ENCODE measurements around the gene RASGRP3.

The RASGRP3 gene

DNA sequence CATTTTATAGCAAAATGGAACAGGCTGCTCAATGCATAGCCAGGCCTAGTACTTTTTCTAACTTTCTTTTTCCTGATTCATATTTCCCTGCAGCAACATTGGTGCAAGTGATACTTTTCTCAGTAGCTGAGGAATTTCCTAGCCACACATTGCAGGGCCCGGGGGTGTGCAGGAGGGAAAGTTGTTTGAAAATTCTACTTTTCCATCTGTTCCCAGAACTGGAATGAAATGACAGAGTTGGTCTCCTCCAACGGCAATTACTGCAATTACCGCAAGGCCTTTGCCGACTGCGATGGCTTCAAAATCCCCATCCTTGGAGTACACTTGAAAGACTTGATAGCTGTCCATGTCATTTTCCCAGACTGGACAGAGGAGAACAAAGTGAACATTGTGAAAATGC lies 50.5 kb downstream of the RASGRP3 start:
- no peaks in the 10 kb centered on the region for H3K79me2 ChIP-seq (ENCODE audit: insufficient read depth, low read length)
- H3K4me1 ChIP-seq (ENCODE audit: insufficient read depth, low read length, severe bottlenecking) = peaks cover 50% of the 10 kb centered on the region
- H3K9me2 ChIP-seq (ENCODE audit: low read depth, low read length) = no peaks in the 10 kb centered on the region
- no peak overlapping the region for H3K4me3 ChIP-seq (ENCODE audit: low read depth, low read length, poor library complexity, severe bottlenecking)
- H3K4me2 ChIP-seq (ENCODE audit: low read length) = no peak overlapping the region
- TF ChIP-seq EZH2 (IDR thresholded peaks at IDR 0.05; ENCODE audit: borderline replicate concordance, low read length) = no peak
- TF ChIP-seq, protein P1, sequence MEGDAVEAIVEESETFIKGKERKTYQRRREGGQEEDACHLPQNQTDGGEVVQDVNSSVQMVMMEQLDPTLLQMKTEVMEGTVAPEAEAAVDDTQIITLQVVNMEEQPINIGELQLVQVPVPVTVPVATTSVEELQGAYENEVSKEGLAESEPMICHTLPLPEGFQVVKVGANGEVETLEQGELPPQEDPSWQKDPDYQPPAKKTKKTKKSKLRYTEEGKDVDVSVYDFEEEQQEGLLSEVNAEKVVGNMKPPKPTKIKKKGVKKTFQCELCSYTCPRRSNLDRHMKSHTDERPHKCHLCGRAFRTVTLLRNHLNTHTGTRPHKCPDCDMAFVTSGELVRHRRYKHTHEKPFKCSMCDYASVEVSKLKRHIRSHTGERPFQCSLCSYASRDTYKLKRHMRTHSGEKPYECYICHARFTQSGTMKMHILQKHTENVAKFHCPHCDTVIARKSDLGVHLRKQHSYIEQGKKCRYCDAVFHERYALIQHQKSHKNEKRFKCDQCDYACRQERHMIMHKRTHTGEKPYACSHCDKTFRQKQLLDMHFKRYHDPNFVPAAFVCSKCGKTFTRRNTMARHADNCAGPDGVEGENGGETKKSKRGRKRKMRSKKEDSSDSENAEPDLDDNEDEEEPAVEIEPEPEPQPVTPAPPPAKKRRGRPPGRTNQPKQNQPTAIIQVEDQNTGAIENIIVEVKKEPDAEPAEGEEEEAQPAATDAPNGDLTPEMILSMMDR (IDR thresholded peaks at IDR 0.05; ENCODE audit: low read length) = no peak
- H4K20me1 ChIP-seq (ENCODE audit: insufficient read depth, low read length) = no peaks in the 10 kb centered on the region
- no peaks in the 10 kb centered on the region for H3F3A ChIP-seq (ENCODE audit: insufficient read depth, low read length)
- no peaks in the 10 kb centered on the region for H3K27me3 ChIP-seq (ENCODE audit: insufficient read depth, low read length)
- H2AFZ ChIP-seq (ENCODE audit: low read length) = no peak overlapping the region
- peak overlapping the region; percentile 63 for H3K27ac ChIP-seq (ENCODE audit: low read depth, low read length, poor library complexity, severe bottlenecking)
- H3K9ac ChIP-seq (ENCODE audit: low read length) = no peak overlapping the region
- H3K9me3 ChIP-seq (ENCODE audit: low read length) = no peaks in the 10 kb centered on the region
- peaks cover 12% of the 10 kb centered on the region; the same call in 1 of the 2 replicates for H3K36me3 ChIP-seq (ENCODE audit: insufficient read depth, low read length)

DNA sequence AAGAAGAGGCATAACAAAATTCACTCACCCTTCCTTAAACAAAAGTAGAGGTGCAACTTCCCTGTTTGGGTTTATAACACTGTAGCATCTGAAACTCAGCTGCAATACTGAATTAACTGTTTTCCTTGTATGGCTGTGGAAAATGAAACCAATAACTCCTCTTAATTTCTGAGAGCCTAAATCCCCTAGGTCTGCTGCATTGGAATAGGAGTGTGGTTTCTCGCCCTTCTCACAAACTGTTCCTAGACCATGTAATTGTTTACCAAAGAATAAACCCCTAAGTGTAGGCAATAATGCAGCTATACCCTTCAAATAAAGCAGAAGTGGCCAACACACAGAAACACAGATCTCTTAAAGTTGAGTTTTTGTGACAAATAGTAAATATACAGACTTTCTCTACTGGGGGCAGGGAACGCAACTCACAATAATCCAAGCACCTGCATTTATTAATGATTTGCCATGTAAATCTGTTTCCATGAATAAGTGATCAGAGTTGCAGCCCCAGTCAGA lies 52.0 kb downstream of the RASGRP3 start:
- TF ChIP-seq, protein P1 (IDR thresholded peaks at IDR 0.05; ENCODE audit: low read length) = no peak
- TF ChIP-seq EZH2 (IDR thresholded peaks at IDR 0.05; ENCODE audit: borderline replicate concordance, low read length) = no peak
- H3K36me3 ChIP-seq (ENCODE audit: insufficient read depth, low read length) = peaks cover 12% of the 10 kb centered on the region; the same call in 1 of the 2 replicates
- H3K27me3 ChIP-seq (ENCODE audit: insufficient read depth, low read length) = no peaks in the 10 kb centered on the region
- no peaks in the 10 kb centered on the region for H3K9me2 ChIP-seq (ENCODE audit: low read depth, low read length)
- peaks cover 61% of the 10 kb centered on the region for H3K4me1 ChIP-seq (ENCODE audit: insufficient read depth, low read length, severe bottlenecking)
- H3K79me2 ChIP-seq (ENCODE audit: insufficient read depth, low read length) = no peaks in the 10 kb centered on the region
- peak overlapping the region; percentile 59 for H3K27ac ChIP-seq (ENCODE audit: low read depth, low read length, poor library complexity, severe bottlenecking)
- H4K20me1 ChIP-seq (ENCODE audit: insufficient read depth, low read length) = no peaks in the 10 kb centered on the region
- H3K4me3 ChIP-seq (ENCODE audit: low read depth, low read length, poor library complexity, severe bottlenecking) = no peak overlapping the region
- H3K9me3 ChIP-seq (ENCODE audit: low read length) = no peaks in the 10 kb centered on the region
- H3K9ac ChIP-seq (ENCODE audit: low read length) = no peak overlapping the region
- H3F3A ChIP-seq (ENCODE audit: insufficient read depth, low read length) = no peaks in the 10 kb centered on the region
- H3K4me2 ChIP-seq (ENCODE audit: low read length) = peak overlapping the region; percentile 6; the same call in 1 of the 2 replicates
- H2AFZ ChIP-seq (ENCODE audit: low read length) = no peak overlapping the region

DNA sequence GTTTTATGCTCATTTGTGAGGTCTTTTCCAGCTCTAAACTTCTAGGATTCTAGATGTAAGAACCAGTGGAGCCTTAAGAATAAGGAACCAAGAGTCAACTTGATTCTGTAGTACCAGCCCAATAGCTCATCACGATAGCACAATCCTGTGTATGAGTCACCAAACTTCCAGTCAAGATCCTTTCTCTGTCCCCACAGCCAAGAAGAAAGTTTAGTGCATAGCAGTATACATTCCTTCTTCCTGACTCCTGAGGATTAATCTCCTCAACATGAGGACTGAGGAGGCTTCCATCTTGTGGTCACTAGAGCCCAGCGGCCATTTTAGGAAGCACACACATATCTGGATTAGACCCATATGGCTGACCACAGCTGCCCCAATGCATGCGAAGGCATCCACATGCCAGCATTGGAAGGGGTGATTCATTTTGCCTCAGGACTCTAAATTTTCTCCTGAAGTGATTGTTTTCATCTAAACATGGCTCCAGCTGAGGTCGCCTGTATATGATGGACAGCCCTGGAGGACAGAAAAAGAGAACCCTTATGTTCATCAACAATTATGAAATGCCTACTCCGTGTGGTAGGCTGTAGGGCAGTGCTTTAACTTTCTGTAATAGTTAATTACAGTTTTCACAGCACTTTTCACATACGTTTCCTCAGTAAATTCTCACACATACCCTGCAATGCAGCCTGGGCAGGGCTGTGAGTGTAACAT lies 53.5 kb downstream of the RASGRP3 start:
- Histone ChIP-seq H4K20me1 (ENCODE audit: insufficient read depth, low read length) (no peaks in the 10 kb centered on the region), H3K79me2 (ENCODE audit: insufficient read depth, low read length) (no peaks in the 10 kb centered on the region), H3K36me3 (ENCODE audit: insufficient read depth, low read length) (peaks cover 12% of the 10 kb centered on the region; the same call in 1 of the 2 replicates), H2AFZ (ENCODE audit: low read length) (peak overlapping the region; percentile 65; the same call in 1 of the 2 replicates), H3K4me1 (ENCODE audit: insufficient read depth, low read length, severe bottlenecking) (peaks cover 61% of the 10 kb centered on the region), H3K27ac (ENCODE audit: low read depth, low read length, poor library complexity, severe bottlenecking) (peak overlapping the region; percentile 86), H3F3A (ENCODE audit: insufficient read depth, low read length) (no peaks in the 10 kb centered on the region), H3K9me2 (ENCODE audit: low read depth, low read length) (no peaks in the 10 kb centered on the region), H3K27me3 (ENCODE audit: insufficient read depth, low read length) (no peaks in the 10 kb centered on the region), H3K4me2 (ENCODE audit: low read length) (peak overlapping the region; percentile 58; the same call in 1 of the 2 replicates), H3K4me3 (ENCODE audit: low read depth, low read length, poor library complexity, severe bottlenecking) (no peak overlapping the region), H3K9me3 (ENCODE audit: low read length) (no peaks in the 10 kb centered on the region), H3K9ac (ENCODE audit: low read length) (peak overlapping the region; percentile 14; the same call in 1 of the 2 replicates)
- TF ChIP-seq, protein P1 (IDR thresholded peaks at IDR 0.05; ENCODE audit: low read length) = peak; percentile 15; the same call in 1 of the 2 replicates
- no peak for TF ChIP-seq EZH2 (IDR thresholded peaks at IDR 0.05; ENCODE audit: borderline replicate concordance, low read length)
